Activated naive CD4-positive, alpha-beta T cell treated with anti-CD3 and anti-CD28 coated beads, Interleukin-2, amount 50 U/mL, for 24 hours (primary cell): ENCODE results near the gene ZMIZ1.

ENCODE experiments used
- H3K27ac Mint-ChIP-seq: one replicate; pipeline ENCODE4 v1.8.0; 2021; ENCODE audit warnings: mild to moderate bottlenecking, mixed read lengths
- H3K27me3 Mint-ChIP-seq: one replicate; pipeline ENCODE4 v1.8.0; 2021; ENCODE audit warnings: mixed read lengths
- H3K36me3 Mint-ChIP-seq: one replicate; pipeline ENCODE4 v1.8.0; 2021; ENCODE audit warnings: mixed read lengths
- H3K4me1 Mint-ChIP-seq: one replicate; pipeline ENCODE4 v1.8.0; 2021; ENCODE audit warnings: mixed read lengths
- H3K4me3 Mint-ChIP-seq: one replicate; pipeline ENCODE4 v1.8.0; 2021; ENCODE audit warnings: mild to moderate bottlenecking, mixed read lengths
- H3K9me3 Mint-ChIP-seq: one replicate; pipeline ENCODE4 v1.8.0; 2021; ENCODE audit warnings: mixed read lengths

ZMIZ1 gene

DNA sequence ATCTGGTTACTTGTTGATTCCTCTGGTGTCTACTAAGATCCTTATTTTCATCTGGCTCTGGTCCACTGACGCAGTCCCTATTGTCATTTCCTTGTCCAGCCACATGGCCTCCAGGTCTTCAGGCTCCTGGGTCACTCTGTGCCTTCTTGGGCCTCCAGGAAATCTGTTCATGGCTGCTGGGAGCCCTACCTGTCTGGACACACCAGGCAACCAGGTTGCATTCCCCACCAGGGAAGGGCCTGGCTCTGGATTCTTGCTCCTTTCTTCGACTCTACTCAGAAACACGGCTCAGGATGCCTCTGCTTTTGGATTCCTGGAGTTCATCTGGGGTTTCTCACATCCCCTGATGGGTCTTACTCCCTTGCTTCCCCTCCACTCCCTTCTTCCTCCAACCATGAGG, 270.5 kb downstream of the ZMIZ1 start:
- H3K36me3 Mint-ChIP-seq: peaks cover 2% of the 10 kb centered on the region
- H3K27me3 Mint-ChIP-seq: no peaks in the 10 kb centered on the region
- no peaks in the 10 kb centered on the region for H3K9me3 Mint-ChIP-seq
- no peak overlapping the region for H3K4me3 Mint-ChIP-seq
- H3K27ac Mint-ChIP-seq: no peak overlapping the region
- peaks cover 21% of the 10 kb centered on the region for H3K4me1 Mint-ChIP-seq

DNA sequence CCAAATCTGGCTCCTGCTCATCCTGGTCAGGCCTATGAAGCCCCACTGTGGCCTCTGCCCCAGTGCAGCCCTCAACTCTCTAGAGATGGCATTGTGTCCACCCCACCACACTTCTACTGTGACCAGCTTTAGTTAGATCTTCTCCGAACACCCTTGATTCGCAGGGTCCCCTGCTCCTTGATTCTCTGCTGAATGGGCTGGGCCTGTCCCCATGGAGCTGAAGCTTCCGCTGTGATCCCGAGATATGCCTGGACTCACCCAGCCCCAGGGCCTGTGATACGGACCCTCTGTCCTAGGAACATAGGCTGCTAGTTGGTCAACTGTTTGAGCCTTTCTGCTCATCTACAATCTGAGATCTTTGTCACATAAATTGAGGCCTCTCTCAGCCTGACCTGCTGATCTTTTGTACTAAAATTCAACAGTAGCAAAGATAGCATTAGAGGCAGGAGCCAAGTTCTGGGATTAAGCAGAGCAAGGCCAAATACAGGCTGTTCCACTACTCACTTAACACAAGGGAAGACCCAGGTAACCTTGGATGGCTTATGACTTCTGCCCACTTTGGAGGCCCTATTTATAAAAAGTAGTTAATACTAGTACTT, 272.0 kb downstream of the ZMIZ1 start:
- H3K27me3 Mint-ChIP-seq: no peaks in the 10 kb centered on the region
- no peaks in the 10 kb centered on the region for H3K9me3 Mint-ChIP-seq
- peaks cover 12% of the 10 kb centered on the region for H3K4me1 Mint-ChIP-seq
- peak overlapping the region; percentile 74 for H3K27ac Mint-ChIP-seq
- peaks cover 2% of the 10 kb centered on the region for H3K36me3 Mint-ChIP-seq
- H3K4me3 Mint-ChIP-seq: no peak overlapping the region

DNA sequence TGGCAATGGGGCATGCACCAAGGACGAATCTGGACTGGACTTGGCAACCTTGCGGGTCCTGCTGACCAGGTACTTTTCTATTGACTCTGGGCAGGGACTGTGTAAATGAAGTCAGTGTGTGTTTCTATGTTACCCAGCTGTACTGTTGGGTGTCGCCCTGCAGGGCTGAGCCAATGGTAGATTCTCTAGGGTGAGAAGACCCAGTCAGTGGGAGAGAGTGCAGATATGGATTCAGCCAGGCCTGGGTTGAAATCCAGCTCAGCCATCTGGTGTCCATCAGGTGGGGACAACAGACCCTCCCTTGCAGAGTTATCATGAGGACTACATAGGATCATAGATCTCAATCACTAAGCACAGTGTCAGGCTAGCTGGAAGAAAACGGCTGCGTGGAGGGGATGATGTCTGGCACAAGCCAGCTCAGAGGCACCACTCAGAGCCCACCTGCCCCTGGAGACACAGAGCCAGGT, 273.6 kb downstream of the ZMIZ1 start:
- Mint-ChIP-seq H3K4me3 (no peak overlapping the region), H3K4me1 (peaks cover 7% of the 10 kb centered on the region), H3K27ac (no peak overlapping the region), H3K36me3 (peaks cover 2% of the 10 kb centered on the region), H3K9me3 (no peaks in the 10 kb centered on the region), H3K27me3 (no peaks in the 10 kb centered on the region)

DNA sequence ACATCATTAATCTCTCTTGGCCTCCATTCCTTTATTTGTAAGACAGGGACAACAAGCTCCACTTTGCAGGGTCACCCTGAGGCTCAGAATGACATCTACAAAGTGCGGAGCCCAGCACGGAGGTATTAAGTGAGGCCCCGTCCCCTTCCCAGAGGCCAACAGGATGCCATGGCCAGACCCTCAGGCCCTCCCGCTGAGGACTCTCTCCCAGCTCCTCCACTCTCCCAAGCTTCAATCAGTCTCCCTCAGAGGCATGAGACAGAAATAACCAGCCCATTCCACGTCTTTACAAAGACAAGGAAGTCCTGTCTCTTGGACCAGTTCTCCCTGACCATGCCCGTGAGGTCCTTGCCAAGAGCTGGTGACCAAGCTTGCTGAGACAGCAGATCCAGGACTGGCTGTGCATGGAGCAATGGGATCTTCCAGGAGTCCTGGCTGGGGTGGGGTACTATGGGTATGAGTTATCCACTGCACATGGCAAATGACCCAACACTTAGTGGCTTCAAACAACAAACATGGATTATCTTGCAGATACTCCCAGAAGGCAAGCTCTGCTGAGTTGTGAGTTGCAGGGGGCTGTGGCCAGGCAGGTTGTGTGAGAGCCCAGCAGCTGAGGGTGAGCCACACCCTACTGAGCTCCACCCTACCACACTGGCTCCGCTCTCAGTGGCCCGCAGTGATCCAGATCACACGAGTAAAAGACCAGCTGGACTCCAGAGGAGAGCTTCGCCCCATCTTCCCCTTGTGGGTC, 274.2 kb downstream of the ZMIZ1 start:
- H3K27me3 Mint-ChIP-seq: no peaks in the 10 kb centered on the region
- no peak overlapping the region for H3K4me3 Mint-ChIP-seq
- H3K36me3 Mint-ChIP-seq: peaks cover 2% of the 10 kb centered on the region
- no peak overlapping the region for H3K27ac Mint-ChIP-seq
- no peaks in the 10 kb centered on the region for H3K9me3 Mint-ChIP-seq
- peaks cover 7% of the 10 kb centered on the region for H3K4me1 Mint-ChIP-seq

- H3K36me3 Mint-ChIP-seq: peaks cover 8% of the 10 kb centered on the region
Observed at GRCh38 chr10:79344502-79345195, 275.9 kb downstream of the ZMIZ1 start.

DNA sequence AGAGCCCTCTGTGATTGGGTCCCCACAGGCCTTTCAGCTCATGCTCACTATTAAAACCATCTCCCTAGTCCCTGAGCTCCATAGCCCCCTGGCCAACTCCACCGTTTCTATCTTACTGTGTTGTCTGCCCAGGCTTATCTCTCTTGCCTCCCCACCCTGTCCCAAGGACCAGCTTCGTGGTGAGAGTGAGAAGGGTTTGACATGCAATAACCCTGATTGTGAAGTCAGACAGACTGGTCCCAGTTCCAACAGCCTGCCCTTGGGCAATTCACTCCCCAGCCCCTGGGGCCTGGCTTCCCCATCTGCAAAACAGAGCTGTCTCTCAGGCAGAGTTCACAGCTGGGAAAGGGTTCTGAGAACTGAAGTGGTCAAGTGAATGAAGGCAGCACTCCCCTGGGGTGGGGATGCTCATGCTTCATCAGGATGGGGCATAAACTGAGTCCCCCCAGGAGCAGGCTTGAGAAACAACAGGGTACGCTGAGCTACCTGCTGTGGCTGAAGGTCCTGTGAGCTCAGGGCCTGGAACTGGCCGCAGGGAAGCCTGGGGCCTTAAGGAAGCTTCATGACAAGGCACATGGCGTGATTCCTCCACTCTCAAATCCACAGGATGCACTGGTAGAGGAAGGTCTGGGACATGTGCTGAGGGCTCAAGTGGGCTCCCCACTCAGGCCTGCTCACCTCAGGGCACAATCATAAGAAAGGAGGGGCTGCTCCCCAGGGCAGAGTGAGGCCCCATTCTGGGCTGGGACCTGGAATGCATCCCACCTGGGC, 276.7 kb downstream of the ZMIZ1 start:
- Mint-ChIP-seq H3K36me3 (peaks cover 13% of the 10 kb centered on the region), H3K4me3 (no peak overlapping the region), H3K9me3 (no peaks in the 10 kb centered on the region), H3K27ac (no peak overlapping the region), H3K4me1 (peaks cover 27% of the 10 kb centered on the region), H3K27me3 (no peaks in the 10 kb centered on the region)

More at GRCh38 chr10:79344502-79345195, 275.9 kb downstream of the ZMIZ1 start:
- H3K4me1 Mint-ChIP-seq: peaks cover 22% of the 10 kb centered on the region
- no peak overlapping the region for H3K27ac Mint-ChIP-seq
- no peaks in the 10 kb centered on the region for H3K9me3 Mint-ChIP-seq
- no peaks in the 10 kb centered on the region for H3K27me3 Mint-ChIP-seq
- no peak overlapping the region for H3K4me3 Mint-ChIP-seq

GRCh38 chr10:79346012-79346340, 277.2 kb downstream of the ZMIZ1 start:
- peaks cover 13% of the 10 kb centered on the region for H3K36me3 Mint-ChIP-seq
- H3K27me3 Mint-ChIP-seq: no peaks in the 10 kb centered on the region
- peak overlapping the region; percentile 46 for H3K27ac Mint-ChIP-seq
- H3K4me3 Mint-ChIP-seq: no peak overlapping the region
- H3K4me1 Mint-ChIP-seq: peaks cover 27% of the 10 kb centered on the region
- H3K9me3 Mint-ChIP-seq: no peaks in the 10 kb centered on the region

DNA sequence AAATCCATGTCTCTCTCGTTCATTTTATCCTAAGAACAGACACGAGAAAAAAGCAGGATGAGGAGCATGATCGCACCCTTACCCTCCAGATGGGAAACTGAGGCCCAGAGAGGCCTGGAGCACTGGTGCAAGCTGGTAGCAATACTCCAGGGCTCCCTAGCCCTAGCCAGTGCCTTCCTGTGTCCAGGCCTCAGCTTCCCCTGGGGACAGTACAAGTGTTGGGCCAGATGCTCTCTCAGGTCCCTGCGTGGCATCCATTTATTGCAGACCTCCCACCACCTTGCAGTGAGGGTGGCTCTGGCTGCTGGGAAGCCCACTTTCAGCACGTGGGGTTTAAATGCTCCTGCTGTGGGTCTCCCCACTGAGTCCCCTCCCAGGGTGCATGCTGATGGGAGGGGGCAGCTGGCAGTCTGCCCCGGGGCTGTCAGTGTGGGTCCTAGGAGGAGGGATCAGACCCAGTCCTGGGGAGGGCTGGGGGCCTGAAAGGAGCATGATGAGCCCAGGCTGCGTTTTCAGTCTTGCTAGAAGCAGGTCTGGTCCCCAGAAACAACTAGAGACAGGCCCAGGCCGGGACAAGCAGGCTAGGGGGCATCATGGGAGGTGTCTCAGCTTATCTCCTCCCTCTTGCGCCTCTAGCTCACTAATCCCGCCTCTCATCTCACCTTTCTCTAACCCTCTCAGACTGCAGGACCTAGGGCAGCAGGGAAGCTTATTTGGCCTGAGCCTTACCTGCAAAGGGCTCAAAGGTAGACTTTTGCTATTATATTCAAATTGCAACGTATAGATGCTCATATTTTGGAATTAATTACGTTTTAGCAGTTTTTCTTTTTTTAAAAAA, 277.8 kb downstream of the ZMIZ1 start:
- Mint-ChIP-seq H3K4me3 (peak overlapping the region; percentile 60), H3K27ac (peak overlapping the region; percentile 46), H3K4me1 (peaks cover 27% of the 10 kb centered on the region), H3K9me3 (no peaks in the 10 kb centered on the region), H3K27me3 (no peaks in the 10 kb centered on the region), H3K36me3 (peaks cover 13% of the 10 kb centered on the region)

GRCh38 chr10:79347226-79347893, 278.6 kb downstream of the ZMIZ1 start, which contains the start of gene PPIF:
Gene PPIF (plus strand): TSS chr10:79347469. CDS start chr10:79347549, 80 bp downstream.
- no peaks in the 10 kb centered on the region for H3K27me3 Mint-ChIP-seq
- peak within 1 kb of the TSS; percentile 92 for H3K4me3 Mint-ChIP-seq
- H3K36me3 Mint-ChIP-seq: peaks cover 15% of the 10 kb centered on the region
- peak within 1 kb of the TSS; percentile 89 for H3K27ac Mint-ChIP-seq
- H3K9me3 Mint-ChIP-seq: no peaks in the 10 kb centered on the region
- H3K4me1 Mint-ChIP-seq: peaks cover 27% of the 10 kb centered on the region

DNA sequence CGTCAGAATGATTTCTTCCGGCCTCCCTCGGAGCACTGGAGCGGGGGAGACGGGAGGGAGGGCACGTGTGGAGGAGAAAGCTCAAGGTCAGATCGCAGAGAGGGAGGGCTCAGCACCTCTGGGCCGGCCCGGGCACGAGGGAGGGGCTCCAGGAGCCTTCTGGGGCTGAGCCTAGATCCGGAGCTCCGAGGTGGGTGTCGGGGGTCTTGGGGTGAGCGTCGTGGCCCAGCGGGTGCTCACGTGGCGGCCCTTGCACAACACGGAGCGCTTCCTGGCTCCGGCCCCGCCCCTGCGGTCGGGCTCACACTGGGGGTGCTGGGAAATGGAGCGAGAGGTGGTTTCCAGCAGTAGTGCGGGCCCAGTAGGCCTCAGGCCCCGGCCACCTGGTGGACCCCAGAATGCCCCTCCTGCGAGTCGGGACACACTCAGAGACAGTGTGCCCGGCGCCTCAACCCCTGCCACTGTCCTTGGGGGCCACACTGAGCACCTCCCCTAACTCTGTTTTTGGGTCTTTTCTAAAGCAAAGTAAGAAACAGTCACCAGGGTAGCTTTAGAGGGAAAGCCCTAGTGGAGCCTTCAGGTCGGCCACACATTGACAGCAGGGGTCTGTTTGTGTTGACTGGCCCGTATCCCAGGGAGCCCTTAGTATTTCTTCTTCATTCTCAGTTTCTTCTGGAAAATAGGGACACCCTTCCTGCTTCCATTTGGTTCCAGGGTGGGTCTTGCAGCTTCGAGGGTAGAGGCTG, 279.3 kb downstream of the ZMIZ1 start:
- Mint-ChIP-seq H3K4me1 (peaks cover 27% of the 10 kb centered on the region), H3K27ac (peak overlapping the region; percentile 89), H3K36me3 (peaks cover 15% of the 10 kb centered on the region), H3K27me3 (no peaks in the 10 kb centered on the region), H3K4me3 (peak overlapping the region; percentile 92), H3K9me3 (no peaks in the 10 kb centered on the region)

DNA sequence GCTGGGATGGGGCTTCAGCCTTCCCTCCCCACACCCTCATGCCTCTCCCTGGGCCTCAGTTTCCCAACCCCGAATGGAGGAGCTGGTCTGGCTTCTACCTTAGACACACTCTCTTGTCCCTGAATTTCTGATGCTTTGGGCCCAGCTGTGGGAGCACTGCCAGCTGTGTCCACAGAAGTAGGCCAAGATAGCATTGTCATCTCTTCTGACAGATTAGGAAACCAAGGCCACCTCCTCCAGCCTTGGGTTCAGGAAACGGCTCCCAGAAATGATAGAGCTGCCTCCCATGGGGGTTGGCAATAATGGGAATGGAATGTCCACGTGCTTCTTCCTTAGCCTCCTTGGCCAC, 279.8 kb downstream of the ZMIZ1 start:
- Mint-ChIP-seq H3K27me3 (no peaks in the 10 kb centered on the region), H3K27ac (peak overlapping the region; percentile 89), H3K4me1 (peaks cover 32% of the 10 kb centered on the region), H3K36me3 (peaks cover 20% of the 10 kb centered on the region), H3K4me3 (peak overlapping the region; percentile 92), H3K9me3 (no peaks in the 10 kb centered on the region)

DNA sequence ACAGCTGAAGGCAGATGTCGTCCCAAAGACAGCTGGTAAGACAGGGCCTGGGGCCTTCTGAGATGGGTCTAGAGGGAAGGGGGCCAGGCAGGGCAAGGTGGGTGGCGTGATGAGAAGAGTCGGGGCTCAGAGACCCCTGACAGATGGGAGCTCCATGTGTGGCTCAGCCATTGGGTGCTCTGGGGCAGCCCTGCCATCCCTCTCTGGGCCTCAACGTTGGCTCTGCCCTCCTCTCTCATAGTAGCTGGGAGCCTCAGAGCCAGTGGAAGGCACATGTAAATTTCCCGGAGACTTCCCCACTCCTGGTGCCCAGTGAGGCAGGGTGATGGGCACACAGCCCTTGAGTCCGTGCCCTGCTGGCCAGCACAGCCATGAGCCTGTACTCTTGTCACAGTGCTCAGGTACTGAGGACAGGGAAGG, 280.3 kb downstream of the ZMIZ1 start:
- H3K4me3 Mint-ChIP-seq: peak overlapping the region; percentile 92
- peak overlapping the region; percentile 89 for H3K27ac Mint-ChIP-seq
- H3K36me3 Mint-ChIP-seq: peaks cover 24% of the 10 kb centered on the region
- H3K9me3 Mint-ChIP-seq: no peaks in the 10 kb centered on the region
- H3K27me3 Mint-ChIP-seq: no peaks in the 10 kb centered on the region
- H3K4me1 Mint-ChIP-seq: peaks cover 34% of the 10 kb centered on the region

- no peaks in the 10 kb centered on the region for H3K9me3 Mint-ChIP-seq
- H3K36me3 Mint-ChIP-seq: peaks cover 31% of the 10 kb centered on the region
- peak overlapping the region; percentile 85 for H3K27ac Mint-ChIP-seq
- no peaks in the 10 kb centered on the region for H3K27me3 Mint-ChIP-seq
- peak overlapping the region; percentile 92 for H3K4me3 Mint-ChIP-seq
- H3K4me1 Mint-ChIP-seq: peaks cover 35% of the 10 kb centered on the region
Observed at GRCh38 chr10:79349766-79350406, 281.1 kb downstream of the ZMIZ1 start.
